HCT116 (cell line): ENCODE data around the gene ATF5. TPM values are rescaled to one million over a fixed set of nuclear protein-coding genes. Genes with fewer than 3 reads are reported as not detected.

ENCODE experiments used
- ATAC-seq: fragments of 200-7000 bp; cut with Tn5 transposase; 2 replicates; pipeline ENCODE4 v1.9.1; 2020; ENCODE audit warnings: mild to moderate bottlenecking, moderate library complexity
- BruUV-seq: library from RNA; stranded (reverse); fragments of 400-500 nt; replicated peaks from 2 replicates; lab custom pipeline; 2021; lab: Mats Ljungman, UMichigan
- CTCF ChIA-PET: fragments of 300-600 bp; sonication (Branson Sonifier 250); formaldehyde crosslinking; loops from one replicate; lab custom pipeline; 2021; ENCODE audit warnings: antibody characterized with exemption; lab: Charles Lee
- POLR2A ChIA-PET: fragments of 300-600, 350-600 bp; sonication (Branson Sonifier 250); formaldehyde crosslinking; loops from one replicate; lab custom pipeline; 2021; ENCODE audit warnings: antibody characterized with exemption; lab: Charles Lee
- RAD21 ChIA-PET, 2 experiments: fragments of 300-600 bp; sonication (Branson Sonifier 250); formaldehyde crosslinking; loops; one replicate each; lab custom pipeline; 2023; ENCODE audit warnings: low total read pairs in 2 of 2; ENCODE audit not compliant: uncharacterized antibody in 2 of 2, unreplicated experiment in 2 of 2, low non-redundant PET in 1 of 2; lab: Charles Lee
- DNase-seq: peaks from one replicate; pipeline ENCODE4 v3.0.0-alpha.2; 2010; ENCODE audit warnings: low read depth, low spot score
- H2AFZ ChIP-seq: fragments of 200-600 bp; shearing (Covaris generic), sonication (generic); 2 replicates; pipeline ENCODE4 v1.6.1; 2017; ENCODE audit warnings: low read depth, mixed run types, mixed read lengths, antibody characterized with exemption, low read length; ENCODE audit not compliant: poor library complexity, severe bottlenecking
- H3K27ac ChIP-seq: 2 replicates; pipeline ENCODE4 v1.5.1; 2012; ENCODE audit warnings: low read depth, low read length
- H3K27me3 ChIP-seq: fragments of 200-600 bp; sonication (generic); 2 replicates; pipeline ENCODE4 v1.6.1; 2016; ENCODE audit warnings: mixed run types, low read length, mixed read lengths; ENCODE audit not compliant: insufficient read depth
- H3K36me3 ChIP-seq, 2 experiments: fragments of 200-500 bp in 1 of 2; fragments of 200-600 bp in 1 of 2; sonication (Bioruptor generic) in 1 of 2; sonication (generic) in 1 of 2; 2 replicates each; pipeline versions ENCODE4 v1.5.1 to v1.6.1; 2014 to 2016; ENCODE audit warnings: low read length in 2 of 2, inconsistent platforms in 1 of 2, mixed read lengths in 1 of 2, mixed run types in 1 of 2; ENCODE audit not compliant: insufficient read depth in 2 of 2, control insufficient read depth in 1 of 2
- H3K4me1 ChIP-seq, 2 experiments: fragments of 200-600 bp in 1 of 2; sonication (generic) in 1 of 2; 2 replicates each; pipeline versions ENCODE4 v1.5.1 to v1.6.1; 2012 to 2017; ENCODE audit warnings: low read length in 2 of 2, inconsistent platforms in 1 of 2, mild to moderate bottlenecking in 1 of 2, mixed read lengths in 1 of 2, mixed run types in 1 of 2, moderate library complexity in 1 of 2; ENCODE audit not compliant: insufficient read depth in 2 of 2, control insufficient read depth in 1 of 2
- H3K4me2 ChIP-seq: fragments of 200-600 bp; sonication (generic); 2 replicates; pipeline ENCODE4 v1.6.1; 2017; ENCODE audit warnings: mixed run types, low read length, mixed read lengths
- H3K4me3 ChIP-seq, 2 experiments: fragments of 200-600 bp in 1 of 2; sonication (generic) in 1 of 2; replicated peaks in 1 of 2; 2 replicates each; pipeline ENCODE4 v1.5.1; 2011 to 2016; ENCODE audit warnings: low read length in 2 of 2, control low read depth in 1 of 2, low read depth in 1 of 2, mild to moderate bottlenecking in 1 of 2, mixed read lengths in 1 of 2, mixed run types in 1 of 2
- H3K79me2 ChIP-seq: fragments of 200-600 bp; sonication (generic); 2 replicates; pipeline ENCODE4 v1.6.1; 2017; ENCODE audit warnings: mild to moderate bottlenecking, mixed run types, low read length, moderate library complexity, mixed read lengths; ENCODE audit not compliant: insufficient read depth
- H3K9ac ChIP-seq: fragments of 200-600 bp; sonication (generic); 2 replicates; pipeline ENCODE4 v1.6.1; 2016; ENCODE audit warnings: low read length, mixed read lengths
- H3K9me2 ChIP-seq: fragments of 200-600 bp; sonication (generic), shearing (Covaris generic); 2 replicates; pipeline ENCODE4 v1.6.1; 2017; ENCODE audit warnings: mixed run types, mild to moderate bottlenecking, moderate library complexity; ENCODE audit not compliant: insufficient read depth
- H3K9me3 ChIP-seq, 2 experiments: fragments of 200-500 bp in 1 of 2; fragments of 200-600 bp in 1 of 2; sonication (Bioruptor generic) in 1 of 2; sonication (generic) in 1 of 2; 2 replicates each; pipeline ENCODE4 v1.6.1; 2014 to 2017; ENCODE audit warnings: low read length in 2 of 2, mixed read lengths in 2 of 2, inconsistent platforms in 1 of 2, low read depth in 1 of 2, mild to moderate bottlenecking in 1 of 2, mixed run types in 1 of 2, moderate library complexity in 1 of 2; ENCODE audit not compliant: control insufficient read depth in 1 of 2, insufficient read depth in 1 of 2
- H4K20me1 ChIP-seq: fragments of 200-600 bp; sonication (generic), shearing (Covaris generic); 2 replicates; pipeline ENCODE4 v1.6.1; 2017; ENCODE audit warnings: mixed run types, mild to moderate bottlenecking, moderate library complexity; ENCODE audit not compliant: insufficient read depth
- EGR1 ChIP-seq: IDR thresholded peaks from 2 replicates; pipeline ENCODE4 v1.6.1; 2012; ENCODE audit warnings: low read depth
- FOSL1 ChIP-seq: IDR thresholded peaks from 2 replicates; pipeline ENCODE4 v1.6.1; 2012; ENCODE audit warnings: low read depth
- JUND ChIP-seq: IDR thresholded peaks from 2 replicates; pipeline ENCODE4 v1.6.1; 2012
- SP1 ChIP-seq: IDR thresholded peaks from 2 replicates; pipeline ENCODE4 v1.6.1; 2012; ENCODE audit warnings: low read depth
- YY1 ChIP-seq: IDR thresholded peaks from 2 replicates; pipeline ENCODE4 v1.6.1; 2011; ENCODE audit warnings: low read length, low read depth, moderate library complexity, mild to moderate bottlenecking; ENCODE audit not compliant: insufficient replicate concordance; ENCODE audit errors: extremely low read depth
- ZNF274 ChIP-seq: fragments of 200-500 bp; sonication (Bioruptor generic); IDR thresholded peaks from 2 replicates; pipeline ENCODE4 v1.6.1; 2014; ENCODE audit warnings: mild to moderate bottlenecking, low read depth, low read length, inconsistent platforms
- intact Hi-C: fragments of 100-400 bp; cut with micrococcal nuclease; formaldehyde crosslinking; loops from 2 replicates; pipeline ENCODE4 v1.10.0; 2022
- total RNA-seq: library from RNA; stranded (reverse); gene quantifications from one replicate; pipeline ENCODE4 v1.2.1, GENCODE V29; 2021; ENCODE audit not compliant: unreplicated experiment
- TF ChIP-seq, protein P1 (sequence below): IDR thresholded peaks from 2 replicates; pipeline ENCODE4 v1.6.1; 2012; ENCODE audit warnings: low read depth
- TF ChIP-seq, protein P2 (sequence below): IDR thresholded peaks from 2 replicates; pipeline ENCODE4 v1.6.1; 2012

ATF5 gene
- total RNA-seq, 1 experiment from 2014 or later = 28.2 TPM

DNA sequence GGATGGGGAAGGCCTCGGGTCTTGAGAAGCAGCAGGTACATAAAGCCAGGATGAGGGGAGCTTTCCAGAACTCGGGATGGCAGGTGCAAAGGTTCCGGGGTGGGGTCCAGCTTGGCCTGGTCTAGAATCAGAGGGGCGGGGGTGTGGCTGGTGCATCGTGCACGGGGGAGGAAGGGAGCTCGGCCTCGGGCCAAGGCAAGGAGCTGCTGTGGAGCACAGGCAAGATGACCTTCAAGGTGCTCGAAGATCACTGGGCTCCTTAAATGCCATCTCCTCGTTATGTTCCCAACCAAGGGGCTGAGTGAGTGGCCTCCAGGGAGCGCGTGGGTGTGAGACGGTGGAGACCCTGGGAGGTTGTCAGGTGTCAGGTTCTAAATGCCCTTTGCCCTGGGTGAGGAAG lies 48.1 kb downstream of the ATF5 start:
- H3K36me3 ChIP-seq = peaks cover 0 to 2% of the 10 kb centered on the region in 2 experiments; a peak in 1 of 4 replicates
- H2AFZ ChIP-seq = no peak overlapping the region
- TF ChIP-seq FOSL1 (no peak), ZNF274 (no peak), EGR1 (no peak), JUND (no peak), YY1 (no peak), SP1 (no peak)
- TF ChIP-seq, protein P1, sequence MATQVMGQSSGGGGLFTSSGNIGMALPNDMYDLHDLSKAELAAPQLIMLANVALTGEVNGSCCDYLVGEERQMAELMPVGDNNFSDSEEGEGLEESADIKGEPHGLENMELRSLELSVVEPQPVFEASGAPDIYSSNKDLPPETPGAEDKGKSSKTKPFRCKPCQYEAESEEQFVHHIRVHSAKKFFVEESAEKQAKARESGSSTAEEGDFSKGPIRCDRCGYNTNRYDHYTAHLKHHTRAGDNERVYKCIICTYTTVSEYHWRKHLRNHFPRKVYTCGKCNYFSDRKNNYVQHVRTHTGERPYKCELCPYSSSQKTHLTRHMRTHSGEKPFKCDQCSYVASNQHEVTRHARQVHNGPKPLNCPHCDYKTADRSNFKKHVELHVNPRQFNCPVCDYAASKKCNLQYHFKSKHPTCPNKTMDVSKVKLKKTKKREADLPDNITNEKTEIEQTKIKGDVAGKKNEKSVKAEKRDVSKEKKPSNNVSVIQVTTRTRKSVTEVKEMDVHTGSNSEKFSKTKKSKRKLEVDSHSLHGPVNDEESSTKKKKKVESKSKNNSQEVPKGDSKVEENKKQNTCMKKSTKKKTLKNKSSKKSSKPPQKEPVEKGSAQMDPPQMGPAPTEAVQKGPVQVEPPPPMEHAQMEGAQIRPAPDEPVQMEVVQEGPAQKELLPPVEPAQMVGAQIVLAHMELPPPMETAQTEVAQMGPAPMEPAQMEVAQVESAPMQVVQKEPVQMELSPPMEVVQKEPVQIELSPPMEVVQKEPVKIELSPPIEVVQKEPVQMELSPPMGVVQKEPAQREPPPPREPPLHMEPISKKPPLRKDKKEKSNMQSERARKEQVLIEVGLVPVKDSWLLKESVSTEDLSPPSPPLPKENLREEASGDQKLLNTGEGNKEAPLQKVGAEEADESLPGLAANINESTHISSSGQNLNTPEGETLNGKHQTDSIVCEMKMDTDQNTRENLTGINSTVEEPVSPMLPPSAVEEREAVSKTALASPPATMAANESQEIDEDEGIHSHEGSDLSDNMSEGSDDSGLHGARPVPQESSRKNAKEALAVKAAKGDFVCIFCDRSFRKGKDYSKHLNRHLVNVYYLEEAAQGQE = no peak
- TF ChIP-seq, protein P2, sequence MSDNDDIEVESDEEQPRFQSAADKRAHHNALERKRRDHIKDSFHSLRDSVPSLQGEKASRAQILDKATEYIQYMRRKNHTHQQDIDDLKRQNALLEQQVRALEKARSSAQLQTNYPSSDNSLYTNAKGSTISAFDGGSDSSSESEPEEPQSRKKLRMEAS = no peak
- H3K4me1 ChIP-seq = no peaks in the 10 kb centered on the region
- POLR2A ChIA-PET = no interaction called here
- H3K27ac ChIP-seq = no peak overlapping the region
- H3K79me2 ChIP-seq = no peaks in the 10 kb centered on the region
- H3K9ac ChIP-seq = no peak overlapping the region
- DNase-seq (no peak), ATAC-seq (no peak)
- H3K4me2 ChIP-seq = no peak overlapping the region
- no peaks in the 10 kb centered on the region for H4K20me1 ChIP-seq
- RAD21 ChIA-PET = no interaction called here
- intact Hi-C loops = no loop called here
- no peaks in the 10 kb centered on the region for H3K27me3 ChIP-seq
- H3K9me2 ChIP-seq = no peaks in the 10 kb centered on the region
- BruUV-seq = no TSS peak
- CTCF ChIA-PET = no interaction called here
- H3K4me3 ChIP-seq = no peak overlapping the region
- no peaks in the 10 kb centered on the region for H3K9me3 ChIP-seq
